Naive thymus-derived CD8-positive, alpha-beta T cell (primary cell): Measurements from ENCODE around the gene NET1. TPM values are rescaled to one million over a fixed set of nuclear protein-coding genes. Genes with fewer than 3 reads are reported as not detected.
"Not testable (repeated sequence)": the region's sequence is repeated elsewhere in the genome, so short reads cannot be mapped to it uniquely, and the experiment has no call there.

Source experiments
- ATAC-seq, 2 donors: fragments of 150-1000 bp; cut with Tn5 transposase in 1 of 2; sonication (Bioruptor Pico), chemical (Tn5 transposase) in 1 of 2; 1 replicate in 1 of 2; 2 replicates in 1 of 2; pipeline ENCODE4 v1.10.0; 2021; ENCODE audit warnings: mild to moderate bottlenecking in 2 of 2, moderate library complexity in 2 of 2
- POLR2A ChIA-PET: fragments of 350-600 bp; sonication (Branson Sonifier 250); formaldehyde crosslinking; loops from one replicate; lab custom pipeline; 2021; ENCODE audit warnings: antibody characterized with exemption; lab: Charles Lee
- DNase-seq, 10 donors: peaks; one replicate each; pipeline versions ENCODE4 v3.0.0 to v3.0.0-alpha.2; 2020 to 2022
- H3K27ac Mint-ChIP-seq, 10 donors: one replicate each; pipeline ENCODE4 v1.8.0; 2020 to 2022; ENCODE audit warnings: mild to moderate bottlenecking in 10 of 10, mixed read lengths in 10 of 10, moderate library complexity in 4 of 10, inconsistent platforms in 1 of 10
- H3K27me3 Mint-ChIP-seq, 5 donors: one replicate each; pipeline ENCODE4 v1.8.0; 2021 to 2022; ENCODE audit warnings: mixed read lengths in 5 of 5
- H3K36me3 Mint-ChIP-seq, 3 donors: one replicate each; pipeline ENCODE4 v1.8.0; 2020 to 2022; ENCODE audit warnings: mixed read lengths in 3 of 3, mild to moderate bottlenecking in 2 of 3, inconsistent platforms in 1 of 3
- H3K4me1 Mint-ChIP-seq, 4 donors: one replicate each; pipeline ENCODE4 v1.8.0; 2021 to 2022; ENCODE audit warnings: mixed read lengths in 4 of 4
- H3K4me3 Mint-ChIP-seq, 10 donors: one replicate each; pipeline ENCODE4 v1.8.0; 2020 to 2022; ENCODE audit warnings: mild to moderate bottlenecking in 10 of 10, mixed read lengths in 10 of 10, moderate library complexity in 6 of 10, inconsistent platforms in 1 of 10
- H3K9me3 Mint-ChIP-seq, 9 donors: one replicate each; pipeline ENCODE4 v1.8.0; 2020 to 2022; ENCODE audit warnings: mixed read lengths in 9 of 9, mild to moderate bottlenecking in 3 of 9, inconsistent platforms in 1 of 9, moderate library complexity in 1 of 9
- polyA plus RNA-seq, 3 donors: library from polyadenylated mRNA; unstranded; fragments of 300-500 nt; fragmentation: Illumina TruSeq; gene quantifications; one replicate each; pipeline ENCODE4 v1.2.3, GENCODE V29; 2021
- total RNA-seq, 8 experiments: library from RNA in 2 of 8; stranded (reverse) in 2 of 8; gene quantifications; one replicate each; pipeline ENCODE4 v1.2.3 and lab custom pipeline; 2021 to 2026

Gene NET1
- total and polyA plus RNA-seq, 5 experiments from 2014 or later, result 12.6 to 30.4 (median 19.4) TPM

DNA sequence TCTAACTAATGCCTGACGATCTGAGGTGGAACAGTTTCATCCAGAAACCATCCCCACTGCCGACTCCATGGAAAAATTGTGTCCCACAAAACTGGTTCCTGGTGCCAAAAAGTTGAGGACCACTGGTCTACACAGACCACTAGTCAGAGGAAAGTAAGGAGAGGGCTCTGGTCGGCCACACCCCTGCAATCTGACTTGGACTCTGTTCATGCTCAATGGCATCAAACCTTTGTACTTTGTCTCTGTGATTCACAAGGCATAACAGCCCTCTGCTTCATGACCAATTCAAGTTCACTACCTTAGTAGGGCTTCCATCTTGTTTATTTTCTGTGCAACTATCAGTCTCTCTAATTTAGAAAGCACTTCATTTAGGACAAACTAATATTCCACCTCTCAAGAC, 9.6 kb upstream of the NET1 start:
- ATAC-seq, result no peak
- H3K27ac Mint-ChIP-seq, result no peak overlapping the region
- peaks cover 0 to under 1% (median 0%) of the 10 kb centered on the region in 3 donors for H3K36me3 Mint-ChIP-seq
- H3K9me3 Mint-ChIP-seq, result no peaks in the 10 kb centered on the region
- POLR2A ChIA-PET, result interaction anchor here (1.0 kb wide), 1 partner anchor 22 kb away, joined by 3 read pairs; no protein-coding TSS in a partner anchor
- H3K27me3 Mint-ChIP-seq, result peaks cover 1 to 6% (median 4%) of the 10 kb centered on the region in 5 donors
- peaks cover 0 to under 1% (median 0%) of the 10 kb centered on the region in 4 donors for H3K4me1 Mint-ChIP-seq
- H3K4me3 Mint-ChIP-seq, result no peak overlapping the region
- no peak for DNase-seq

DNA sequence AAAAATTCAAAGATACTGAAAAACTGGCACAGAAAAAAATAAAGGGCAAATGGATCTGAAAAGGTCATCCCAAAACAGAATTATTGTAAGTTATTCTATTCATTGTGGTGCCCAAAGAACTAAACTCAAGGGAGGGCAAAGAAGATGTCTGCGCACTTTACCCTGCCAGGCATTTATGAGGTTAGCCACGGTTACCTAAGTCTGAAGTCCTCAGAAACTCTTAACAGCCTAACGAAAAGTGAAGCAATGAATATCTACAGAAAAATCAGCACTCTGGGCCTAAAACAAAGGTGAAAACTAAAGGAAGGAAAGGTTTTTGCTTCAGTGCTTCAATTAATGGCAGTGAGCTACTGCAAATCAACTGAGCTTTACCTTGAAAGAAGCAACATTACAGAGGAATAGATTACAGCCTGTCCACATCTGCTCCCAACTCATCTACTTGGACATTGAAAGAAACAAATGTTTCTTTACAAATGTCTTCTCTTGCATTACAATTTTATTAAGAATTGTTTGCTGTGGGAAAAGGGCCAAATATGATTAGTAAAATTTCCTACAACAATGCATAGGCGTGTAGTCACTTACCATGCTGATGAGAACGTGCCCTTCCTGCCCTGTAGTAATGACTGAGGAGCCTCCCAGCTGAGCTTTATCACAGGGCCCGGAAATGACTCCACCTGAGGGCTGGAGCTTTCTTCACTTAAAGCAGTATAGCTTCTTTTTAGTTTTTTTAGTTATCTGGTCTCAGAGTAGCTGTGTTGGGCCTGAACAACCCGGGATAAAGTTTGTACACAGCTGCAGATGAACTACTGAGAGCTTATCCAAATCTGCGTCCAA, 7.9 kb upstream of the NET1 start, which contains the start of gene TUBAL3:
Gene TUBAL3, minus strand, starts transcription at position 621 of the 834 bp plus-strand sequence. Its CDS starts 36 bp downstream, at position 585.
- H3K36me3 Mint-ChIP-seq, result no peaks in the 10 kb centered on the region

DNA sequence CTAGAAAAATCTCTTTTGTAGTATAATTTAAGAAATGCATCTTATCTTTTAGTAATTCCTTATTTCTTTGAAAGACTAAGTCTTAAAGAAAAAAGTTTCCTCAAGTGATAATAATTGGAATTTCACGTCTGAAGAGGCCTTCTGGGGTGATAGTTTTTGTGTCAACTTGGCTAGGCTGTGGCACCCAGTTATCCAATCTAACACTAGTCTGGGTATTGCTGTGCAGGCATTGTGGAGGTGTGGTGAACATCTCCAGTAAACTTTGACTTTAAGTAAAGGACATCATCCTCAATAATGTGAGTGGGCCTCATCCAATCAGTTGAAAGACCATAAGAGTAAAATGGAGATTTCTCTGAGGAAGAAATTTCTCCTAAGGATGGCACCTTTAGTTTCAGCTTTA, 5.4 kb upstream of the NET1 start:
- ATAC-seq (no peak), DNase-seq (no peak)
- peaks cover 0 to 1% (median 0%) of the 10 kb centered on the region in 4 donors for H3K4me1 Mint-ChIP-seq
- H3K27ac Mint-ChIP-seq, result no peak overlapping the region
- H3K27me3 Mint-ChIP-seq, result peaks cover 4 to 22% (median 12%) of the 10 kb centered on the region in 5 donors
- H3K36me3 Mint-ChIP-seq, result no peaks in the 10 kb centered on the region
- H3K9me3 Mint-ChIP-seq, result peaks cover 0 to 3% (median 0%) of the 10 kb centered on the region in 9 donors
- POLR2A ChIA-PET, result no interaction called here
- H3K4me3 Mint-ChIP-seq, result no peak overlapping the region

More for the DNA sequence above, 7.9 kb upstream of the NET1 start, which contains the start of gene TUBAL3:
- H3K4me3 Mint-ChIP-seq, result no peak within 1 kb of the TSS
- POLR2A ChIA-PET, result no interaction called here
- no peaks in the 10 kb centered on the region for H3K9me3 Mint-ChIP-seq
- ATAC-seq (no peak), DNase-seq (no peak)
- peaks cover 0 to 7% (median 6%) of the 10 kb centered on the region in 5 donors for H3K27me3 Mint-ChIP-seq
- H3K4me1 Mint-ChIP-seq, result no peaks in the 10 kb centered on the region
- no peak within 1 kb of the TSS for H3K27ac Mint-ChIP-seq

DNA sequence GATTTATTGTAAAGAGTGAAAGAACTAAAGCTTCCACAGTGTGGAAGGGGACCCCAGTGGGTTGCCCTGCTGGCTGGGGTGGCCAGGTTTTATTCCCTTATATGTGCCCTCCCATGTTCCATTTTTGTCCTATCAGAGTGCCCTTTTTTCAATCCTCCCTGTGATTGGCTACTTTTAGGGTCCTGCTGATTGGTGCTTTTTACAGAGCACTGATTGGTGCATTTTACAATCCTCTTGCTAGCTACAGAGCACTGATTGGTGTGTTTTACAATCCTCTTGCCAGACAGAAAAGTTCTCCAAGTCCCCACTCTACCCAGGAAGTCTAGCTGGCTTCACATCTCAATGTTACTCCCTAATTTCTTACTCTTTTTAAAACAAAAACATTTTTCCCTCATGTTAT, 1.6 kb upstream of the NET1 start:
- H3K9me3 Mint-ChIP-seq, H3K27ac Mint-ChIP-seq, H3K4me3 Mint-ChIP-seq, H3K4me1 Mint-ChIP-seq, ATAC-seq, POLR2A ChIA-PET, DNase-seq, H3K36me3 Mint-ChIP-seq: not testable (repeated sequence)
- H3K27me3 Mint-ChIP-seq, result peaks cover 4 to 22% (median 12%) of the 10 kb centered on the region in 5 donors

DNA sequence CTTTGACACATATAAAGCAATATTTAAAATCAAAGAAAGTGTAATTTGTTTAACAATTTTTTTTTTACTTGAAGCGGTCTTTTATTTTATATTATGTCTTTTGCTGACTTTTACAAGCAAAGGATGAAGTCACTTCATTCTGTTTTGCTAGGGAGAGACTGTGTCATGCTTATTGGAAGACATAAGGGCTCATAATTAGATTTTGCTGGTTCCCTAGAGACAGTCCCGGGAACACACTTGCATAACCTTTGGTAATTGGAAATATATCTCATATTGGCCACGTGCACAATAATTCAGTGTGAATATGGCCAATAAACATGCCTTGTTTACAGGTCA, 448 bp upstream of the NET1 start:
- H3K27me3 Mint-ChIP-seq, result peaks cover 4 to 22% (median 12%) of the 10 kb centered on the region in 5 donors

DNA sequence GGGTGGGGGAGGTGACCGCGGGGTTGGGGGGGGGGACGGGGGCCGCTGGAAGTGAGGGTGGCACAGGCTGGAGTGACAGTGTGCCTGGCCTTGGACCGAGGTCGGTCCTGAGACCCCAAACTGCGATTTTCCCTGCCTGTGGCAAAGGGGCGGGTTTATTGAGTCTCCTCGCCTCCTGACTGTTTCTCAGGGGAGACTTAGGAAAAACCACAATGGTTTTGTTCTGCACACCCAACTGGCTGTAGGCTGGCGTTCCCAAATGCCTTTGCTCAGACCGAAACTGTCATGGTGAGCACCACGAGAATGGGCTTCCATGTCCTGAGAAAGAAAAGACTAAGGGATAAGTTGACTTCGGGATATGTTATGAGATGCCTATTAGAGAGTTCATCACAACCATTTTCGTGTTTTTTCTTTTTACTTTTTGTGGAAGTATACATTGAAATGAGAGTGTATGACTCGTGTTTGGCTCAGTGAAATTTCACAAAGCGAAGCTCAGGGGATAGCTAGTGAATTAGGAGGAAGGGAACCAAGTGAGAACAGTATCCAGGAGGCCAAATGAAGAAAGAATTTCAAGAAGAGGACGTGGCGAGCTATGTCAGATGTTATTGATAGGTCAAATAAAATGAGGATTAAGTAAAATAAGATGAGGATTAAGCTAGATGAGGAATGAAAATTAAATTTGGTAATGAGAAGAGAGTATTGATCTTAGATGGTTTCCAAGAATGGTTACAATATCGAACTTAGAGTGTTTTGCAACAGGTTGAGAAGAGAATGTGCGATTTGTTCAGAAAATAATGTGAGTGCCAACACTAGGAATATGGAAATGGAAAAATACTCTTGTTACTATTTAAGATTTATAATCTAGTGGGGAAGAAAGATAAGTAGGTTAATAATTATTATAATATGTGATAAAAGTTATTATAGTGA, 918 bp downstream of the NET1 start:
- POLR2A ChIA-PET, result no interaction called here
- DNase-seq (no peak), ATAC-seq (no peak)
- Mint-ChIP-seq H3K27me3 (peaks cover 4 to 22% (median 12%) of the 10 kb centered on the region in 5 donors), H3K27ac (no peak overlapping the region), H3K4me3 (no peak overlapping the region), H3K4me1 (peaks cover 0 to 5% (median 3%) of the 10 kb centered on the region in 4 donors), H3K36me3 (peaks cover 0 to 3% (median 3%) of the 10 kb centered on the region in 3 donors), H3K9me3 (peaks cover 0 to 7% (median 4%) of the 10 kb centered on the region in 9 donors)

More for the DNA sequence above, 448 bp upstream of the NET1 start:
- DNase-seq, result no peak
- H3K9me3 Mint-ChIP-seq, result peaks cover 0 to 3% (median 0%) of the 10 kb centered on the region in 9 donors
- H3K4me1 Mint-ChIP-seq, result peaks cover 0 to 5% (median 3%) of the 10 kb centered on the region in 4 donors
- H3K36me3 Mint-ChIP-seq, result no peaks in the 10 kb centered on the region
- POLR2A ChIA-PET, result interaction anchor here (0.6 kb wide), 1 partner anchor 13 kb away, joined by 6 read pairs; no protein-coding TSS in a partner anchor
- H3K27ac Mint-ChIP-seq, result peak overlapping the region in 2 of 10 donors; percentile 28 to 52
- H3K4me3 Mint-ChIP-seq, result peak overlapping the region; percentile 67 to 90 (median 85)
- peak; percentile 6 to 12 for ATAC-seq

DNA sequence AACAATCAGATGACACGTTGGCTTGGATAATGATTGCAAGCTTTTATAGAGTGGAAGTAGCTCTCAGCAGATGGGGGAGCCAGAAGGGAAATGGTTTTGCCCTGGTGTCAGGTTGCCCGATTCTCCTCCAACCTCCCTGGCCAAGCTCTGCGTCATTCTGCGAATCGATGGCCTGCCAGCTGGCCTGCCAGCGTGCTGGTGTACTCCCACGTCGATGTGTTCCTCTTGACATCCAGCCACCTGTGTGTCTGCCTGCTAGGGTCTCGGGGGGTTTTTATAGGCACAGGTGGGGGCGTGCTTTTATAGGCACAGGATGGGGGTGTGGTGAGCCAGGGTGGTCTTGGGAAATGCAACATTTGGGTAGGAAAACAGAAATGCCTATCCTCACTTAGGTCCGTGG, 4.6 kb downstream of the NET1 start:
- H3K9me3 Mint-ChIP-seq, result peaks cover 5 to 28% (median 15%) of the 10 kb centered on the region in 9 donors
- H3K27ac Mint-ChIP-seq, result no peak overlapping the region
- POLR2A ChIA-PET, result no interaction called here

DNA sequence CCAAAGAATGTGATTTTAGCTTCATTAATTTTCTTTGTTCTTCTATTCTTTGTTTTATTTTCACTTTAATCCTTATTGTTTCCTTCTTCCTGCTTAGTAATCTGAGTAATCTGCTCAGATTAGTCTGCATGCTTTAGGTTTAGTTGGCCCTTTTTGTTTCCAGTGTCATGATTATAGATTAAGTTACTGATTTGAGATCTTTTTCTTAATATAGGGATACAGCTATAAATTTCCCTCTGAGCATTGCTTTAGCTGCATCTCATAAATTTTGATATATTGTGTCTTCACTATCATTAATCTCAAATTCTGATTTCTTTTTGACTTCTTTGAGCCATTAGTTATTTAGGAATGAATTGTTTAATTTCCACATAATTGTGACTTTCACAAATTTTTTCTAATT, 6.2 kb downstream of the NET1 start:
- DNase-seq (no peak), ATAC-seq (no peak)
- Mint-ChIP-seq H3K27me3 (peaks cover 0 to 3% (median 0%) of the 10 kb centered on the region in 5 donors), H3K27ac (no peak overlapping the region), H3K36me3 (peaks cover 0 to 23% (median 14%) of the 10 kb centered on the region in 3 donors), H3K4me3 (no peak overlapping the region), H3K4me1 (no peaks in the 10 kb centered on the region), H3K9me3 (peaks cover 5 to 28% (median 15%) of the 10 kb centered on the region in 9 donors)
- POLR2A ChIA-PET, result no interaction called here

More for the DNA sequence above, 4.6 kb downstream of the NET1 start:
- Mint-ChIP-seq H3K27me3 (peaks cover 0 to 3% (median 0%) of the 10 kb centered on the region in 5 donors), H3K4me3 (no peak overlapping the region), H3K36me3 (peaks cover 0 to 23% (median 14%) of the 10 kb centered on the region in 3 donors), H3K4me1 (peaks cover 0 to 3% (median 3%) of the 10 kb centered on the region in 4 donors)
- ATAC-seq (no peak), DNase-seq (no peak)

DNA sequence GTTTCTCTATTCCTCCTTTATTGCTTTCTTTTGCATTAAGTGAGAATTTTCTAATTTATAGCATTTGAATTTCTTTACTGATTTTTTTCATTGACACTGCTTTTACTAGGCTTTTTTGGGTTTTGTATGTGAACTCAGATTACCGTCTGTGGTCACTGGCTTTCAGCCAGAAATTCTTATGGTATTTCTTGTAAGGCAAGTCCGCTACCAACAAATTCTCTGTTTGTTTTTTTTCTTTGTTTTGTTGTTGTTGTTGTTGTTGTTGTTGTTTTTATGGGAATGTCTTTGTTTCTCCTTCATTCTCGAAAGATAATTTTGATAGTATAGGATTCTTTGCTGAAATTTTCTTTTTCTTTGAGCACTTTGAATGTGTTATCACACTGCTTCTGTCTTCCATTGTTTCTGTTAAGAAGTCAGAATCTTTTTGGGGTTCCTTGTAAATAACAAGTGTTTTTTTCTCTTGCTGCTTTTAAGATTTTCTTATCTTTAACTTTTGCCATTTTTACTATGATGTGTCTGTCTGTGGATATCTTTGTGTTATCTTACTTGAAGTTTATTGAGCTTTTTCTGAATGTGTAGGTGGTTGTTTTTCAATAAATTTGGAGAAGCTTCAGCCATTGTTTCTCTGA, 7.2 kb downstream of the NET1 start:
- no peak overlapping the region for H3K4me3 Mint-ChIP-seq
- H3K27me3 Mint-ChIP-seq, result peaks cover 0 to 3% (median 0%) of the 10 kb centered on the region in 5 donors
- no peaks in the 10 kb centered on the region for H3K4me1 Mint-ChIP-seq
- DNase-seq (no peak), ATAC-seq (no peak)
- POLR2A ChIA-PET, result no interaction called here
- peaks cover 0 to 23% (median 14%) of the 10 kb centered on the region in 3 donors for H3K36me3 Mint-ChIP-seq
- no peak overlapping the region for H3K27ac Mint-ChIP-seq
- peaks cover 5 to 28% (median 15%) of the 10 kb centered on the region in 9 donors for H3K9me3 Mint-ChIP-seq

DNA sequence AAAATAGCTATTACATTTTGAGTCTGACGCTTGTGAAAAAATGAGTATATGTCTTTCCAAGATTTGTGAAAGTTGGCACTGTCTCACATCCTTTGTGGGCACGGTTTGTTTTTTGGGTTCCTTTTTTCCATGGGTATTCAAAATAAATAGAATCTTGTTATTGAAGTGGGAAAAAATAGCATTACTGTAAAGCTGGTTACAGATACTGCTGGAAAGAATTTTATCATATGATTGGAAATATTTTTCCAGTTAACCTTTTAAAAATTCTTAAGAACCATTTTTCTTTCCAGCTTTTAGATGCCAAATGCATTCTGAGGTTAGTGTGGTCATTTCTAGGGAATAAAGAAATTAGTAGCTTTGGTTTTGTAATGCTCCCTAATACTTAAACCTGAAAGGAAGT, 11.4 kb downstream of the NET1 start:
- Mint-ChIP-seq H3K27me3 (peaks cover 0 to 3% (median 0%) of the 10 kb centered on the region in 5 donors), H3K36me3 (peaks cover 0 to 15% (median 6%) of the 10 kb centered on the region in 3 donors), H3K27ac (no peak overlapping the region), H3K9me3 (peaks cover under 1 to 16% (median 11%) of the 10 kb centered on the region in 9 donors), H3K4me3 (no peak overlapping the region), H3K4me1 (no peaks in the 10 kb centered on the region)
- POLR2A ChIA-PET, result no interaction called here
- ATAC-seq (no peak), DNase-seq (no peak)

DNA sequence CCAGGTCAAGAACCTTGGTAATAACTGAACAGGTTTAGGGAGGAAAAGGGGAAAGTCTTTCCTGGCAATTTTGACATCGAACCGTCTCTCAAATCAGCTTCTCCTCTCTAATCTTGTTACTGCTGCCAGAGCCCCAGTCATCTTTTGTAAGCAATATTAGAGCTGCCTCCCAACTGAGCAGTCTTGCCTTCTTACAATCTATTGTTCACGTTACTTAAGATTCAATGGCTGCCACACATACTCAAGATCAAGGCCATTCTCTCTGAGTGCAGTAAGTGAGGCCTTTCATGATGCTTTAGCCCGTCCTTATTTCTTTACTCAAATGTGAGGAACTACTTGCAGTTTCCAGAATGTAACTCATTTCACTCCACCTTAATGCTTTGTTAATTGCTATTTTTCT, 12.4 kb downstream of the NET1 start:
- no peak overlapping the region for H3K27ac Mint-ChIP-seq
- H3K36me3 Mint-ChIP-seq, result peaks cover 0 to 5% (median 0%) of the 10 kb centered on the region in 3 donors
- POLR2A ChIA-PET, result interaction anchor here (1.0 kb wide), 1 partner anchor 22 kb away, joined by 3 read pairs; no protein-coding TSS in a partner anchor
- H3K9me3 Mint-ChIP-seq, result peaks cover 0 to 6% (median 2%) of the 10 kb centered on the region in 9 donors
- no peaks in the 10 kb centered on the region for H3K4me1 Mint-ChIP-seq
- H3K4me3 Mint-ChIP-seq, result no peak overlapping the region
- H3K27me3 Mint-ChIP-seq, result peaks cover 0 to 3% (median 0%) of the 10 kb centered on the region in 5 donors
- DNase-seq, result no peak
- ATAC-seq, result no peak

DNA sequence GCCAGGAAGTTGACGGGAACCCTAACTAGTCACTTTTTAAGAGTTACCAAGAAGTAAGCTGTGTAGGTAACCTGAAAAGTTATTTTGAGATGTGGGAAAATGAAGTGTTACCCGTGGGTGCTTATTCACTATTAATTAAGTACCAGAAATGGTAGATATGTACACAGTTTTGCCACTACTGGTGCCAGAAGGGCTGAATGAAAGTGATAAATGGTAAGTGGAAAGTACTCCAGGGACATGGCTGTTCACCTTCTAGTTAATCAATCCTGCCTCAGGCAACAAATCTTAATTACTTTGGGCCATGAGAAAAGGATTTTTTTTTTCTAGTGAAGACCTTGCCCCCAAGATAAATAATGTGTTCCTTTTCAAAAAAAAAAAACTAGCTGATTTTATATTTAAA, 15.8 kb downstream of the NET1 start:
- Mint-ChIP-seq H3K27ac (no peak overlapping the region), H3K36me3 (peaks cover 0 to 1% (median 0%) of the 10 kb centered on the region in 3 donors), H3K27me3 (peaks cover 0 to 3% (median 0%) of the 10 kb centered on the region in 5 donors), H3K9me3 (no peaks in the 10 kb centered on the region), H3K4me1 (no peaks in the 10 kb centered on the region), H3K4me3 (no peak overlapping the region)
- ATAC-seq (no peak), DNase-seq (no peak)
- POLR2A ChIA-PET, result interaction anchor here (0.7 kb wide), 1 partner anchor 45 kb away, joined by 5 read pairs; no protein-coding TSS in a partner anchor
